K562 (cell line): ENCODE measurements around the gene PIWIL1.

ENCODE experiments used
- ATF7 ChIP-seq: fragments of 450-650 bp; IDR thresholded peaks from 2 replicates; pipeline ENCODE4 v1.7.1; 2014; ENCODE audit warnings: mild to moderate bottlenecking, moderate library complexity
- CTCF ChIP-seq, 3 experiments: IDR thresholded peaks in 2 of 3; conservative IDR thresholded peaks in 1 of 3; 2 replicates each; pipeline ENCODE4 v1.5.1; 2011 to 2012; ENCODE audit warnings: low read length in 3 of 3, mild to moderate bottlenecking in 3 of 3, control low read depth in 2 of 3, improper control_type of control experiment in 1 of 3, inconsistent platforms in 1 of 3, low read depth in 1 of 3, mixed read lengths in 1 of 3, moderate library complexity in 1 of 3; ENCODE audit not compliant: insufficient read depth in 2 of 3
- FOXJ3 ChIP-seq: sonication (generic); formaldehyde crosslinking; IDR thresholded peaks from 2 replicates; pipeline ENCODE4 v1.4.0; 2020; ENCODE audit warnings: mild to moderate bottlenecking, missing genetic modification reagents
- ZNF592 ChIP-seq: fragments of 450-650 bp; IDR thresholded peaks from 2 replicates; pipeline ENCODE4 v1.6.1; 2017; ENCODE audit warnings: antibody characterized with exemption, mild to moderate bottlenecking

- TF ChIP-seq ZNF592: no peak
- TF ChIP-seq CTCF (IDR thresholded peaks at IDR 0.05 in 2 of 3, conservative IDR thresholded peaks at IDR 0.05 in 1 of 3; ENCODE audit: insufficient read depth in 2 of 3, low read depth in 1 of 3, low read length in 3 of 3): no peak
- no peak for TF ChIP-seq FOXJ3
- no peak for TF ChIP-seq ATF7
These were observed 47.6 kb upstream of the PIWIL1 start for GRCh38 chr12:130290114-130290513.
